GF-D8 (cell line): ENCODE results near the gene SRSF4.
"Not testable (repeated sequence)": the region's sequence is repeated elsewhere in the genome, so short reads cannot be mapped to it uniquely, and the experiment has no call there.

Source experiments
- DNase-seq: peaks from one replicate; lab custom pipeline; 2025; lab: John Stamatoyannopoulos, UW

SRSF4 gene

DNA sequence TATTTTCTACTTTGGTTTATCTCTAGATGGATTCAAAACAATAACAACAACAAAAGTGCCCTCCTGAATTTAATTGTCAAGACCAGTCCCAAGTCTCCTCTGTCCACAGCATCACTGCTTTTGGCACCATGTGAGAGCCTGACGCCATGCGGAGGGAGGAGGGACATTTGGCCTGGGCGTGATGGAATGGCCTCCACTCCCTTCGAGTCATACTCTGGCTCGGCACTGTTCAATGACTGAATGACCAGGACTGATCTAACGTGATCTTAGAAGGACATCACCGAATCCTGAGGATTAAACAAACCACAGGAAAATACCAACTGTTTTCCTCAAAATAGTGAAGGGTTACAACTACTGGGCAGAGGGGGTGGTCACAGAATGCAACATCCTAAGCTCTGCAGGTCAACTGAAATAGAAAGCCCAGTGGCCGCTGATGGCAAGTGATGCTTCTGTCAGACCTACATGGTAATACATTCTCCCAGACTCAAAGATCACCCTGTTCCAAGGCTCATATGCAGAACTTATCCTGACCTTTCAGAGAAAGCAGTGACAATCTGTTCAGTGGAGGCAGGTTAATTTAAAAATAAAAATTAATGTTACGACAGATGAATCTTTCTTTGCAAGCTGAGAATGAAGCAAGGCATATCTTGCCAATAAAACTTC, 19.1 kb downstream of the SRSF4 start:
- DNase-seq: no peak

- no peak for DNase-seq
Observed at GRCh38 chr1:29162025-29162424, 19.7 kb downstream of the SRSF4 start.

GRCh38 chr1:29159773-29160172, 21.9 kb downstream of the SRSF4 start:
- no peak for DNase-seq

- no peak for DNase-seq
Observed at GRCh38 chr1:29157269-29157601, 24.5 kb downstream of the SRSF4 start.

DNA sequence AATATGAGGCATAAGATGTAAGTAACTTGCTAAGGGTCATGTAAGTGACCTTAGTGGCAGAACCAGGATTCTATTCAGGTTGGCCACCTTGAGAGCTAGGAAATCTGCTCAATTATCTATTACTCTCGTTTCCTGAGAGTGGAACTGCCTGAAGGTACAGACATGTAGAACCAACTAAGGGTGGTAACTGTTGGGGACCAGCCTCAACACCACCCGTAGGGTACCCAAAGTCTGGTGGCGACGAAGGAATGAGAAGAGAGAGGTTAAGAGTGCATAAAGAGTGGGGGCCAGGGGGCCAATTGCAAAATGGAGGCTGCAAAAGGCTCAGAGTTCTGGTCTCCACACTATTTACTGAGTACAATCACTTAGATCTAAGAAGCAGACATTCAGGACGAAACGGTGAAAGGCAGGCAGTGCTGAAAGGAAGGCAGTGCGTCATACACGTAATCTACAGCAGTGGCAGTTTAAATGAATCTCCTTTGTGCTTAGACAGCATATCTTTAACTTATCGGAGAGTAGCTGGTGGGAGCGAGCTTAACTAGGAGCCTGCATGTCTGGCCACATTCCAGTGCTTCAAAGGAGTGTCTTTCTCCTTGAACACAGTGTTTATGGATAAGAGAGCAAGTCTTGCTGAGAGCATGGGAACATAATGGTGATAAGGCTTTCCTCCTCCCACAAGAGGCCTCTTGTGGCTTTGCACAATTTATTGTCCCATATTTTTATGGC, 25.0 kb downstream of the SRSF4 start:
- DNase-seq: no peak

DNA sequence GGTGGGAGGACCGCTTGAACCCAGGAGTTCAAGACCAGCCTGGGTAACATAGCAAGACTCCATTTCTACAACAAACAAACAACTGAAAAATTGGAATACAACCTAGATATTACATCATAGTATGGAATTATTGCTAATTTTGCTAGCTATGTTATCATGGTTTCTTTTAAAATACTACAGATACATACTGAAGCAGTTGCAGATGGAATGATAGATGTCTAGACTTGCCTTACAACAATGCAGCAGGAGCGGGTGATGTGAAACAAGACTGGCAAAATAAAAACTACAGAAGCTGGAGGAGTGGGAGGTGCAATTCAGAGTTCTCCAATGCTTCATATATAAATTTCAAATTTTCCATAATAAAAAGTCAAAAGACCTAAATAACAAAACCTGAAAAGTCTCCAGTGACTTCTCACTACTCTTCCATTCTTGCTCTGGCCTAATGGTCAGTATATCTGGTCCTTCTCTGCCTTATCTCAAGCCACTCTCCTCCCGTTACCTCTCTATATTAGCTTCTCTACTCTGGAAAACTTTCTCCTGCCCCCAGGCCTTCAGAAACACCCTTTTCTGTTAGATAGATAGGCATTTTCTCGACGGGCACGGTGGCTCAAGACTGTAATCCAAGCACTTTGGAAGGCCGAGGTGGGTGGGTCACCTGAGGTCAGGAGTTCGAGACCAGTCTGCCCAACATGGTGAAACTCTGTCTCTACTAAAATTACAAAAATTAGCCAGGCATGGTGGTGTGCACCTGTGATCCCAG, 29.5 kb downstream of the SRSF4 start:
- DNase-seq: no peak

- DNase-seq: not testable (repeated sequence)
Observed at GRCh38 chr1:29150346-29150745, 31.4 kb downstream of the SRSF4 start.

DNA sequence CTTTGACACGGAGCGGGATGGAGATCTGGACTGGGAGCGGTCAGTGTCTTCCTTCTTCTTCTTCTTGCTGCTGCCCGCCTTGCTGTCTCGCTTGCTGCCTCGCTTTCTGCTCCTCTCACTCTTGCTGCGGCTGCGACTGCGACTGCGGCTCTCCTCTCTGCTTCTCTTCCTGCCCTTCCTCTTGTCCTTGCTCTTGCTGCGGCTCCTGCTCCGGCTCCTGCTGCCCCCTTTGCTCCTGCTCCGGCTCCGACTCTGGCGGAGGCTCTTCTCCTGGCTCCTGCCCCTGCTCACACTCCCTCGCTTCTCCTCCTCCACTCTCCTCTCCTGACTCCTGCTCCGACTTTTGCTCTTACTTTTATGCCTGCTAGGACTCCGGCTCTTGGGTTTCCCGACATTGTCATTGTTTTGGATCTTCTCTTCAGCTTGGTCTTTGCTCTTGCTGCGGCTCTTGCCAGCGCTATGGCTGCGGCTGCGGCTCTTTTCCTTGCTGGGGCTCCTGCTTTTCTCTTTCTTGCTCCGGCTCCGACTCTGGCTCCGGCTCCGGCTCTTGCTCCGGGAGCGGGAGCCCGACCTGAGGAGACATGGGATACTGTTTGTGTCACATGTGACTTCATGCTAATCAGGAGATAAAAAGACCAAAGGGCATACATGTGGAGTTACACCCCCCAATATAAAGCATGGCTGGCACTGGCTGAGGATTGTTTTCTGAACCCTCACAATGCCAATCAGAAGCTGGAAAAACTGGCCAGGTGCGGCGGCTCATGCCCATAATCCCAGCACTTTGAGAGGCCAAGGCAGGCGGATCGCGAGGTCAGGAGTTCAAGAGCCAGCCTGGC, 32.8 kb downstream of the SRSF4 start:
- no peak for DNase-seq

DNA sequence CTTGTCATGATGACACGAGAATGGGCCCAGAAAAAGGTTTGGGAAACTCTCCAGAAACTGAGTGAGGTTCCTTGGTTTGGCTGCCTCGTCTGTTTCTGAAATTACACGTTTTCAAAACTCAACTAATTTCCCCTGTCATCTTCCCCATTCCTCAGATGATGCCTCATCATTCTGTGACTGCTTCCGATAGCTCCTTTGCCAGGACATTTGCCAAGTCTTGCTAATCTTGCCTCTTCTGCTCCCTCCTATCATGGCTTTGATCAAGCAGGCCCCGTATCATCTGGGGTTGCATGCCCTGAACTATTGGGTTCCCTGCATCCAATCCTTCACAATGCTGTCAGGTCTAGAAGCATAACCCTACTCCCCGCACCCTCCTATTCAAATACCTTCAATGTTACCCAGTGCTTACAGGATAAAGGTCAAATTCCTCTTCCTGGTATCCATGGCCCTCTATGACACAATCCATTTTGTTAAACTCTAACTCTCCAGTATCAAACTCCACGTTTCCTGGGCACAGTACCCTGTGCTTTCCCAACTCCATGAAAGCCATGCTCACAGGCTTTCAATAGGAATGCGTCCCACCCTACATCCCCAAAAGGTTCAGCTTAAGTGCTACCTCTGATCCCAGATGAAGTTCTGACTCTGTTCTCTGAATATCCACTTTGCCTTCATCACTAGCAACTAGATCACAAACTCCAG, 35.8 kb downstream of the SRSF4 start:
- no peak for DNase-seq

- DNase-seq: no peak
Observed at GRCh38 chr1:29144178-29144577, 37.5 kb downstream of the SRSF4 start.

DNA sequence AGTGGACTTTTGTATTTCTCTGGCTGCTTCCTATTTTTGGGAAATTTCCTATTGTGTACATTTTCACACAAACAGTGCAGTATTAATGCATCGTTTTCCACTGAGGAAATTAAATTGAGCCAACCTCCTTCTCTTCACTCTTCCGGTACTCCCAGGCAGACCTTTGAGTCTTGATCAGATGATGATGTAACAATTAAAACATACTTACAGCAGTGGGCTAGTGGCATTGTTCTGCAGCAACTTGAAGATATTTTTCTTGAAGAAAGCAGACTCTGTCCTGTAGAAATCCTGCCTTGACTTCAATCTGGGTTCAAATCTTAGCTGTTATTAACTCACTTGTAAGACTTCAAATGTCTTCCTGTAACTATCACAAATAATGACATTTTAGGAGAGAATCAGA, 39.0 kb downstream of the SRSF4 start:
- no peak for DNase-seq

DNA sequence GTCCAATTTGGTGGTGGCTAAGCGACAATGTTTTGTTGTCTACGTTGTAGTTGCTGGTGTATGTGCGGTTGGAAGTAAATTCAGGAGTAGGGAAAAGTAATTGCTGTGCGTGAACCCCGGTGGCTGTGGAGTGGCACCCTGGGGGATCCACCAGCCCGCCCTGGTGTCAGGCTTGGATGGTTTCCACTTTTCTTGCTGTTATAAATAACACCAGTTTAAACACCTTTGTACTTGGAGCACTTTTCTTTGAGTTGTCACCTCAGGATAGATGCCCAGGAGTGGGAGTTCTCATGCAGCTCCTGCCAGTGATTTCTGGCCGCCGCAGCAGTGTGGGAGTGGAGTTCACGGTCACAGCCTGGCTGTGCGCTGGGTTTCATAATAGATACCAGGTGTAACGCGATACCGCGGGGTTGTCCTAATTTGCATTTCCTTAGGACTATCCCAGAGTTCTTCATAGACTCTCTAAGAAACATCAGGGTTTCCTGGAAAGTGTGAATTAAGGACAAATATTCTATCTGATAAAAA, 45.2 kb downstream of the SRSF4 start:
- no peak for DNase-seq

- DNase-seq: no peak
Observed at GRCh38 chr1:29134695-29135028, 47.0 kb downstream of the SRSF4 start.

- no peak for DNase-seq
Observed at GRCh38 chr1:29133861-29134694, 47.6 kb downstream of the SRSF4 start.

- not testable (repeated sequence) for DNase-seq
Observed at GRCh38 chr1:29131056-29131455, 50.6 kb downstream of the SRSF4 start.

DNA sequence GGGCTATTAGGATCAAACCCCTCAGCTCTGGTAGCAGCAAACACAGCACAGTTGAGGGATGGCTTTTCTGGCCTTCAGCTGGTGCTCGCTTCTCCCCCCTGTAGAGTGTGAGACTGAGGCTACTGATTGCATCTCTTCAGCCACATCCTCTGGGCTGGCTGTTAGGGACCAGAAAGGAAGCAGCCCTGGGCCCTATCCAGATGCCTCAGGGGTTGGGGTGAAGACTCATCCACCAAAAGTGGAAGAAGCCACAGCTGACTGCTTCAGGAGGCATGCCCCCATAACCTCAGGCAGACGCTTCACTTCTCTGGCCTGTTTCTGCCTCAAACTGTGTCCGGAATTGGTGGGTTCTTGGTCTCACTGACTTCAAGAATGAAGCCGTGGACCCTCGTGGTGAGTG, 51.8 kb downstream of the SRSF4 start:
- DNase-seq: no peak

DNA sequence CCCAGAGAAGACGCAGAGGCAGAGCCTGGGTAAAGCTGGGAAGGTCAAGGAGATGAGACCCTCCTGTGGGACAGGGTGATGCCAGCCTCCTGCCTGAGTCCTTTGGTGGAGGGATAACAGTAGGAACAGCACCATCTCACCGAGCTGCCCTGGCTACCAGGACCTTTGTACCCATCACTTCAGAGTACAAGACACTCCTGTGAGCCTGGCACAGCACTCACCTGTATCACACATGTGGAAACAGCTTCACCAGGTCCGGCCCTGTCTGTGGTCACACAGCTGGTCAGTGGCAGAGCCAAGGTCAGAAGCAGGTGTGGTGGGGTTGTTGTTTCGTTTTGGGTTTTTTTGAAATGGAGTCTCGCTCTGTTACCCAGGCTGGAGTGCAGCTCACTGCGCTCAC, 53.0 kb downstream of the SRSF4 start:
- no peak for DNase-seq

DNA sequence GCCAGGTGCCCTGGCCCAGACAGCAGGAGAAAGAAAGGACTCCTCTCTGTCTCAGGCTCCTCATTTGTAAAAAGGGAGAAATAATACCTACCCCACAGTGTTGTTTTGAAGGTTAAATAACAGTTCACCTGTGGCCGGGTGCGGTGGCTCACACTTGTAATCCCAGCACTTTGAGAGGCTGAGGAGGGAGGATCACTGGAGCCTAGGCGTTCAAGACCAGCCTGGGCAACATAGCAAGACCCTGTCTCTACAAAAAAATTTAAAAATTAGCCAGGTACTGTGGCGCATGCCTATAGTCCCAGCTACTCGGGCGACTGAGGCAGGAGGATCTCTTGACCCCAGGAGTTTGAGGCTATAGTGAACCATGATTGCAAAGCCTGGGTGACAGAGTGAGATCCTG, 55.5 kb downstream of the SRSF4 start:
- no peak for DNase-seq

DNA sequence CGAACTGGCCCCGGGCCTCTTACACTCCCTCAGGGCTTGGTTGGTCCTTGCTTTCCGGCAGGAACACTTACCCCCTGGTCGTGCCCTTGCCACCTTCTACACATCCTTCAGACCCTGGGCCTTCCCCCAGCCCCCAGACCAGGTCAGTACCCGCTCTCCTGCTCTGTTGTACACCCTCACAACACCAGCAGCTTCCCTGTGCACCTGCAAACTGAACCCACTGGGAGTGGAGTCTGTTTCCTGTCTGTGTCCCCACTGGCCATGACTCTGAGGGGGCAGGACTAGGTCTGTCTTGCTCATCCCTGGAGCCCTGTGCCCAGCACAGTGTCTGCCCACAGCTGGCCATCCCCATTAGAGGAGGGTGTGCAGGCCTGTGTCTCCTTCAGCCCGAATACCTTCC, 55.9 kb downstream of the SRSF4 start:
- no peak for DNase-seq

DNA sequence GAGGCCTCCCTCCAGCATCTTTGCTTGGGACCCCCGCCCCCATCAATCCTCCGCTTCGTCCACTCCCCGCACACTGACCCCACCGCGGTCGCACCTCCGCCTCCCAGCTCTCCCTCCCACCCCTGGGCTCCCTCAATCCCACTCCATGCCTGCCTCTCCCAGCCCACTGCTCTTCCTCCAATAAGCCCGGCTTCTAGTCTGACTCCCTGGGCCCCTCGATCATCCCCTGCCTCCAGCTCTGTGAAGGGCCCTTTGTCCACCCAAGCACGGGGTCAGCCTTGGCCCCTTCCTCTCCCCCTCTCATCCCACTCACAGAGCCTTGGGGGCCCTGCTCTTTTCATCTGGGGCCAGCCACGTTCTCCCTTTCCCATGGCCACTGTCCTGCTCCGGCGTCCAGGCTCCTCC, 56.5 kb downstream of the SRSF4 start:
- no peak for DNase-seq
